ENCODE measurements around the gene HDAC4.

DNA sequence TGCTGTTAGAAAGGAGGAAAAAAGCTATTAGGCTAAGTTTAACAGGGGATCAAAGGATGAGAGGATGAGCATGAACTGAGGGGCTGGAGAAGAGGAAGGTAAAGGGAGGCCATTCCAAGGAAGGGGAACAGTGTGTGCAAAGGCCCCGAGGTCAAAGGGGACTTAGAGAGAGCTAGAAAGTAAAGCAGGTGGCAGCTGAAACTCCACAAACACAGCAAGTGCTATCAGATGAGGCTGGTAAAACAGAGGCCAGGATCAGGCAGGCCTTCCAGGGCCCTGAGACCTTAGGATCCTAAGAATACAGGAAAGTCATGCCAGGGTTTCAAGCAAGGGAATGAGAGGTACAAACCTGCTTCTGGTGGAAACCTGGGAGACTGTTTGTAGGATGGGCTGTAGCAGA, 5.8 kb downstream of the HDAC4 start:
- TF ChIP-seq EZH2phosphoT487 (conservative IDR thresholded peaks at IDR 0.05; ENCODE audit: low read length), result no peak
- TF ChIP-seq, protein P1, sequence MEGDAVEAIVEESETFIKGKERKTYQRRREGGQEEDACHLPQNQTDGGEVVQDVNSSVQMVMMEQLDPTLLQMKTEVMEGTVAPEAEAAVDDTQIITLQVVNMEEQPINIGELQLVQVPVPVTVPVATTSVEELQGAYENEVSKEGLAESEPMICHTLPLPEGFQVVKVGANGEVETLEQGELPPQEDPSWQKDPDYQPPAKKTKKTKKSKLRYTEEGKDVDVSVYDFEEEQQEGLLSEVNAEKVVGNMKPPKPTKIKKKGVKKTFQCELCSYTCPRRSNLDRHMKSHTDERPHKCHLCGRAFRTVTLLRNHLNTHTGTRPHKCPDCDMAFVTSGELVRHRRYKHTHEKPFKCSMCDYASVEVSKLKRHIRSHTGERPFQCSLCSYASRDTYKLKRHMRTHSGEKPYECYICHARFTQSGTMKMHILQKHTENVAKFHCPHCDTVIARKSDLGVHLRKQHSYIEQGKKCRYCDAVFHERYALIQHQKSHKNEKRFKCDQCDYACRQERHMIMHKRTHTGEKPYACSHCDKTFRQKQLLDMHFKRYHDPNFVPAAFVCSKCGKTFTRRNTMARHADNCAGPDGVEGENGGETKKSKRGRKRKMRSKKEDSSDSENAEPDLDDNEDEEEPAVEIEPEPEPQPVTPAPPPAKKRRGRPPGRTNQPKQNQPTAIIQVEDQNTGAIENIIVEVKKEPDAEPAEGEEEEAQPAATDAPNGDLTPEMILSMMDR (IDR thresholded peaks at IDR 0.05; ENCODE audit: insufficient read depth, low read length, poor library complexity, severe bottlenecking), result no peak
